GM12875 (cell line): ENCODE results near the gene WDFY3.
"Not testable (repeated sequence)": the region's sequence is repeated elsewhere in the genome, so short reads cannot be mapped to it uniquely, and the experiment has no call there.

Experiments used
- H3K4me3 ChIP-seq: one replicate; pipeline ENCODE4 v1.5.1; 2011; ENCODE audit warnings: low read depth, low read length, control low read depth
- TF ChIP-seq, protein P1 (sequence below): IDR thresholded peaks from 2 replicates; pipeline ENCODE4 v1.5.1; 2011; ENCODE audit warnings: low read depth, mild to moderate bottlenecking, control low read depth, inconsistent platforms, low read length, moderate library complexity, borderline replicate concordance; ENCODE audit not compliant: insufficient read depth

Gene WDFY3

DNA sequence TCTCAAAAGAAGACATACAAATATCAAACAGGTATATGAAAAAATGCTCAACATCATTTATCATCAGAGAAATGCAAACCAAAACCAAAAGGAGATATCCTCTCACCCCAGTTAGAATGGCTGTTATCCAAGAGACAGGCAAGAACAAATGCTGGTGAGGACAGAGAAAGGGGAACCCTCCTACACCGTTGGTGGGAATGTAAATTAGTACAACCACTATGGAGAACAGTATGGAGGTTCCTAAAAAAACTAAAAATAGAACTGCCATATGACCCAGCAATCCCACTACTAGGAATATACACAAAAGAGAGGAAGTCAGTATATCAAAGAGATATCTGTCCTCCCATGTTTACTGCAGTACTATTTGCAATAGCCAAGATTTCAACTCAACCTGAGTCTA, 300.1 kb downstream of the WDFY3 start:
- TF ChIP-seq, protein P1, sequence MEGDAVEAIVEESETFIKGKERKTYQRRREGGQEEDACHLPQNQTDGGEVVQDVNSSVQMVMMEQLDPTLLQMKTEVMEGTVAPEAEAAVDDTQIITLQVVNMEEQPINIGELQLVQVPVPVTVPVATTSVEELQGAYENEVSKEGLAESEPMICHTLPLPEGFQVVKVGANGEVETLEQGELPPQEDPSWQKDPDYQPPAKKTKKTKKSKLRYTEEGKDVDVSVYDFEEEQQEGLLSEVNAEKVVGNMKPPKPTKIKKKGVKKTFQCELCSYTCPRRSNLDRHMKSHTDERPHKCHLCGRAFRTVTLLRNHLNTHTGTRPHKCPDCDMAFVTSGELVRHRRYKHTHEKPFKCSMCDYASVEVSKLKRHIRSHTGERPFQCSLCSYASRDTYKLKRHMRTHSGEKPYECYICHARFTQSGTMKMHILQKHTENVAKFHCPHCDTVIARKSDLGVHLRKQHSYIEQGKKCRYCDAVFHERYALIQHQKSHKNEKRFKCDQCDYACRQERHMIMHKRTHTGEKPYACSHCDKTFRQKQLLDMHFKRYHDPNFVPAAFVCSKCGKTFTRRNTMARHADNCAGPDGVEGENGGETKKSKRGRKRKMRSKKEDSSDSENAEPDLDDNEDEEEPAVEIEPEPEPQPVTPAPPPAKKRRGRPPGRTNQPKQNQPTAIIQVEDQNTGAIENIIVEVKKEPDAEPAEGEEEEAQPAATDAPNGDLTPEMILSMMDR, result no peak
- H3K4me3 ChIP-seq, result no peak overlapping the region

DNA sequence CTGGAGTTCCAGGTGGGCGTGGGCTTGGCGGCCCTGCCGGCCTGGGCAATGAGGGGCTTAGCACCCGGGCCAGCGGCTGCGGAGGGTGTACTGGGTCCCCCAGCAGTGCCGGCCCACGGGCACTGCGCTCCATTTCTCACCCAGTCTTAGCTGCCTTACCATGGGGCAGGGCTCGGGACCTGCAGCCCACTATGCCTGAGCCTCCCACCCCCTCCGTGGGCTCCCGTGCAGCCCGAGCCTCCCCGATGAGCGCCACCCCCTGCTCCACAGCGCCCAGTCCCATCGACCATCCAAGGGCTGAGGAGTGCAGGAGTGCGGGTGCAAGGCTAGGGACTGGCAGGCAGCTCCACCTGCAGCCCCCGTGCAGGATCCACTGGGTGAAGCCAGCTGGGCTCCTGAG, 301.7 kb downstream of the WDFY3 start:
- not testable (repeated sequence) for H3K4me3 ChIP-seq

DNA sequence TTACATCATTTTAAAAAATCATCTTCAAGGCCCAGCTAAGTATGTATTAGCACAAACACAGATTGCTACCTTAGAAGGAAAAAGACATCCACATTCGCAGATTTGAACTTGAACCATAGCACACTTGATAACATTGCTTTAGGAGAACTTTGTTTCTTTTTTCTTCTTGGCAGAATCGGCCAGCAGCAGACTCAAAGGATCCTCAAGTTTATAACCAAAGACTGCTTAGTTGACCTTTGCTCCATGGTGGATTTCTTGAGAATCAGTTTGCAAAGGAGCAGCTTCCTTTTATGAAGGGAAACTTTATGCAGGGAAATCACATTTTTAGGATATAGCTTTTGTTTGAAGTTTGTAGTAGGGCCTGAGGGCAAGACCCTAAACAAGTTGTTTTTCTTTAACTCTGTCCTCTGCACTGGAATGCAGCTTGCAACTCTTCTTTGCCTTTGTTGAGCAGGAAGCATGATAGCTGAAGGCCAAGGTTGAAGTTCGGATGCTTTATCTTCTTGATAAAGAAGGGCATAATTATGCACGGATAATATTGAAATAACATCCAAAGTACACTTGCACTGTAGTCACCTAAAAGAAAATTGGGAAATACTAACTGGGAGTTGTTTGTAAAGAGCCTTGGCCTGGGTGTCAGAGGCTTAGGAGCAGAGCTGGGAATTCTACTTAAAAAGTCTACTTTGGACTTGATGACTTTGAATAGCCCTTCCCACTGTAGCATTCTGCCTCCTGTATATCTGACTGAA, 305.1 kb downstream of the WDFY3 start:
- TF ChIP-seq, protein P1, result no peak
- no peak overlapping the region for H3K4me3 ChIP-seq

DNA sequence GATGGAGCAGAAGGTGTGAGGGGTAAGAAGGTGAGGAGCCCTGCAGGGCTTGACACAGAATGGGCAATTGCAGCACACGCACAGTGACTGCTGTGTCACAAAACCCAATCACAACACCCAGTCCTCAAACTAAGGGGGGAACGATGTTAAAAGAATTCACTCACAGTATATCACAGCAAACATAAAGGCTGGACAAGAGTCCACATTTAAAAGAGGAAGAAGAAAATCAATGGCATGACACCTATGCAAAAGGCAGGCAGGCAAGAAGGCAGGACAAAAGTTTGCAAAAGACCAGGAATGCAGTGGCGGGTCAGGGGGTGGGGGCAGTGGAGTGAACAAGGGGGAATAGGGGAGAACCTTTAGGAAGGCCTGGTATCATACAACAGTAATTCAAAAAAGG, 305.9 kb downstream of the WDFY3 start:
- TF ChIP-seq, protein P1, result no peak
- no peak overlapping the region for H3K4me3 ChIP-seq

DNA sequence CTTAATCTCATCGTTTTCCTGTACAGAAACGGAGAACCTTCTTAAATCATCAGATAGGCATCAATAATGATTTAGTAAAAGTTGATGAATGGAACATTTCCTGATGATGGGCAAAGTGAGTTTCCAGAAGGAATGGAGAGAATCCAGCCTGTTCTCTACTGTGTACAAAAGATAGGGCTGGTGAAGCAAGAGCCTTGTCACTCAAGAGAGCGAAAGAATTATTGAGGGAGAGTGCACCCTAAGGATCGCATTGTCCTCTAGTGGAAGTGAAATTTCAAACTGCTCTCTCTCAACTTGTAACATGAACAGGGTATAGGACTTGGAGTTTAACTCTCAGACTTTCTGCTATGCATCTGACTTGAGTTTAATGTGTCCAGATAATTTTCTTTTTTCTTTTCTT, 314.0 kb downstream of the WDFY3 start:
- TF ChIP-seq, protein P1, result no peak
- no peak overlapping the region for H3K4me3 ChIP-seq

DNA sequence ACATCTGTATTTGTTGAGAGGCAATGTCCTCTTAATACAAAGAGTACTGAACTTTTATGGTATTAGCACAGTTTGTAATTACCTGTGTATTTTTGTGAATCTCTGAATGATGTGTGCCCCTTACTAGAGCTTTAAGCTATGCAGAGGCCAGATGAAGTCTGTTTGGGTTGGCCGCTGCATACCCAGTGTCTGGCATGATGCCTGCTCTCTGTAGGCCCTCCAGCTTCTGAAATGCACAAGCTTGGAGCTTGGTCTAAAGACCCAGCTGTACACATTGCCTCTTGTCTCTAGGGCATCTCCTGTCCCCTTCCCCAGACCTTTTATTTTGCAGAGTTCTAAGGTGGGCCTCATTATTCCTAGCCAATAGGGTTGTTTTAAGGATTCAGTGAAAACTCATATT, 315.0 kb downstream of the WDFY3 start:
- TF ChIP-seq, protein P1, result no peak
- H3K4me3 ChIP-seq, result no peak overlapping the region

DNA sequence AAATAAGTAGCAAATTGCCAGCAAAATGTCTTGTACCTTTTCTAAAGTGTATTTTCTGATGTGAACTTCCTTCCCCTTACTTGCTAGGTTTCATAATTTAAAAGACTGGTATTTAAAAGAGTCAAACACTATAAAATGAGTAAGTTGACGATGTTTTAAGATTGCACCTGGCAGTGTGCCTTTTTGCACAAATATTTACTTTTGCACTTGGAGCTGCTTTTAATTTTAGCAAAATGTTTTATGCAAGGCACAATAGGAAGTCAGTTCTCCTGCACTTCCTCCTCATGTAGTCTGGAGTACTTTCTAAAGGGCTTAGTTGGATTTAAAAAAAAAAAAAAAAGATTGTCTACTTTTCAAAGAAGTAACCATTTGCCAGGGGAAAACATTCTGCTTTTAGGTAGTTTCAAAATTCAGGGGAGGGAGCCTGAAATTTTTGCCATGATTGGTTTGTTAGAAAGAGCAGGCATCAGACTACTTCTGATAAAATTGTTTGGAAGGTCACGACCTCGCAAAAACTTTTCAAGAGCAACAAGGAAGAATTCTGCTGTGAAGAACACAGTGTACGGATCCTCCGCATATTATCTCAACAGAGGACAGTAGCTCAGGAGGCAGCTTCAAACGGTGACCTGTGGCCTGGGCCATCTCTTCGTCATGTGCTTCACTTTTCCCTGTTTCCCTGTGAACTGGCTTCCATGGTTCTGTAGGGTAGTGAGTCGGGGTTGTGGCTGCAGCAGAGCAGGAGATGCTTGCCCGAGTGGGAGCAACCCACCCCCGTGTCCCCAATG, 317.4 kb downstream of the WDFY3 start:
- TF ChIP-seq, protein P1, result no peak
- no peak overlapping the region for H3K4me3 ChIP-seq
